ENCODE results near the gene DNASE1L3. TPM values are rescaled to one million over a fixed set of nuclear protein-coding genes. Genes with fewer than 3 reads are reported as not detected.

DNASE1L3 gene
- total and polyA plus RNA-seq, 2 donors (not counting 1 experiment from before 2014, with no cell fraction given) = not detected

- Histone ChIP-seq H3K9me3 (ENCODE audit: control insufficient read depth, insufficient read depth, low read depth, low read length) (no peaks in the 10 kb centered on the region), H3K9ac (ENCODE audit: insufficient read depth, low read length) (no peak overlapping the region), H3K79me2 (ENCODE audit: control insufficient read depth, insufficient read depth, low read length) (peaks cover 2% of the 10 kb centered on the region), H2AFZ (ENCODE audit: low read length) (no peak overlapping the region), H3K36me3 (ENCODE audit: control insufficient read depth, insufficient read depth, low read length) (no peaks in the 10 kb centered on the region), H3K27me3 (ENCODE audit: control insufficient read depth, insufficient read depth, low read length) (peaks cover 4% of the 10 kb centered on the region), H3K4me2 (ENCODE audit: extremely low read depth, insufficient read depth, low read length) (no peak overlapping the region), H3K4me3 (replicated peaks in 1 of 4; ENCODE audit: control extremely low read depth in 1 of 4, insufficient read depth in 1 of 4, low read depth in 3 of 4, low read length in 4 of 4) (no peak overlapping the region), H3K4me1 (ENCODE audit: control insufficient read depth, extremely low read depth, insufficient read depth, low read length) (peaks cover 8% of the 10 kb centered on the region), H3K27ac (ENCODE audit: insufficient read depth, low read length) (no peak overlapping the region), H4K20me1 (ENCODE audit: control insufficient read depth, extremely low read depth, insufficient read depth, low read length) (no peaks in the 10 kb centered on the region)
- DNase-seq (ENCODE audit: low read depth in 2 of 2) = no peak
- TF ChIP-seq EZH2 (IDR thresholded peaks at IDR 0.05; ENCODE audit: low read length, missing control alignments) = no peak
- TF ChIP-seq CTCF (conservative IDR thresholded peaks at IDR 0.05 in 1 of 2, IDR thresholded peaks at IDR 0.05 in 1 of 2; ENCODE audit: low read depth in 1 of 2, low read length in 2 of 2) = no peak
These were observed 25.2 kb upstream of the DNASE1L3 start for GRCh38 chr3:58235970-58236369.

GRCh38 chr3:58234516-58234931 lies 23.8 kb upstream of the DNASE1L3 start:
- TF ChIP-seq EZH2 (IDR thresholded peaks at IDR 0.05; ENCODE audit: low read length, missing control alignments) (no peak), CTCF (conservative IDR thresholded peaks at IDR 0.05 in 1 of 2, IDR thresholded peaks at IDR 0.05 in 1 of 2; ENCODE audit: low read depth in 1 of 2, low read length in 2 of 2) (no peak)
- Histone ChIP-seq H3K79me2 (ENCODE audit: control insufficient read depth, insufficient read depth, low read length) (peaks cover 2% of the 10 kb centered on the region), H4K20me1 (ENCODE audit: control insufficient read depth, extremely low read depth, insufficient read depth, low read length) (no peaks in the 10 kb centered on the region), H3K4me3 (replicated peaks in 1 of 4; ENCODE audit: control extremely low read depth in 1 of 4, insufficient read depth in 1 of 4, low read depth in 3 of 4, low read length in 4 of 4) (no peak overlapping the region), H3K9ac (ENCODE audit: insufficient read depth, low read length) (no peak overlapping the region), H3K4me2 (ENCODE audit: extremely low read depth, insufficient read depth, low read length) (no peak overlapping the region), H3K36me3 (ENCODE audit: control insufficient read depth, insufficient read depth, low read length) (no peaks in the 10 kb centered on the region), H3K4me1 (ENCODE audit: control insufficient read depth, extremely low read depth, insufficient read depth, low read length) (peaks cover 8% of the 10 kb centered on the region), H2AFZ (ENCODE audit: low read length) (no peak overlapping the region), H3K9me3 (ENCODE audit: control insufficient read depth, insufficient read depth, low read depth, low read length) (no peaks in the 10 kb centered on the region), H3K27ac (ENCODE audit: insufficient read depth, low read length) (no peak overlapping the region), H3K27me3 (ENCODE audit: control insufficient read depth, insufficient read depth, low read length) (peaks cover 6% of the 10 kb centered on the region)
- peak; percentile 42 to 45 for DNase-seq (ENCODE audit: low read depth in 2 of 2)

GRCh38 chr3:58231666-58232065 lies 20.9 kb upstream of the DNASE1L3 start:
- Histone ChIP-seq H3K9me3 (ENCODE audit: control insufficient read depth, insufficient read depth, low read depth, low read length) (no peaks in the 10 kb centered on the region), H3K79me2 (ENCODE audit: control insufficient read depth, insufficient read depth, low read length) (no peaks in the 10 kb centered on the region), H3K27me3 (ENCODE audit: control insufficient read depth, insufficient read depth, low read length) (peaks cover 8% of the 10 kb centered on the region), H3K27ac (ENCODE audit: insufficient read depth, low read length) (no peak overlapping the region), H3K36me3 (ENCODE audit: control insufficient read depth, insufficient read depth, low read length) (no peaks in the 10 kb centered on the region), H3K4me3 (replicated peaks in 1 of 4; ENCODE audit: control extremely low read depth in 1 of 4, insufficient read depth in 1 of 4, low read depth in 3 of 4, low read length in 4 of 4) (no peak overlapping the region), H4K20me1 (ENCODE audit: control insufficient read depth, extremely low read depth, insufficient read depth, low read length) (no peaks in the 10 kb centered on the region), H3K4me1 (ENCODE audit: control insufficient read depth, extremely low read depth, insufficient read depth, low read length) (peaks cover 3% of the 10 kb centered on the region), H2AFZ (ENCODE audit: low read length) (no peak overlapping the region), H3K9ac (ENCODE audit: insufficient read depth, low read length) (no peak overlapping the region), H3K4me2 (ENCODE audit: extremely low read depth, insufficient read depth, low read length) (no peak overlapping the region)
- DNase-seq (ENCODE audit: low read depth in 2 of 2) = no peak
- TF ChIP-seq EZH2 (IDR thresholded peaks at IDR 0.05; ENCODE audit: low read length, missing control alignments) (no peak), CTCF (conservative IDR thresholded peaks at IDR 0.05 in 1 of 2, IDR thresholded peaks at IDR 0.05 in 1 of 2; ENCODE audit: low read depth in 1 of 2, low read length in 2 of 2) (no peak)

Data from fibroblast of lung (primary cell).